Body of pancreas (tissue), 4 donors: Measurements from ENCODE around the gene SLC29A1. TPM values are rescaled to one million over a fixed set of nuclear protein-coding genes. Genes with fewer than 3 reads are reported as not detected.
A peak's percentile ranks its signal among the peaks of the same experiment; 100 is the strongest.
"Not testable (repeated sequence)": the region's sequence is repeated elsewhere in the genome, so short reads cannot be mapped to it uniquely, and the experiment has no call there.

ENCODE experiments used
- ATAC-seq: fragments of 150-250 bp; one replicate; pipeline ENCODE4 v1.9.1; 2016
- DNase-seq, 4 donors: peaks; one replicate each; pipeline ENCODE4 v3.0.0-alpha.2; 2019
- H3K27ac ChIP-seq, 4 donors: fragments of 200-600 bp; sonication (generic); 1 replicate in 3 of 4; 2 replicates in 1 of 4; pipeline versions ENCODE4 v1.5.1 to v1.6.1; 2016 to 2019; ENCODE audit warnings: mild to moderate bottlenecking in 1 of 4, mixed read lengths in 1 of 4, moderate library complexity in 1 of 4
- H3K27me3 ChIP-seq, 2 donors: fragments of 200-600 bp; sonication (generic); one replicate each; pipeline ENCODE4 v1.6.0; 2016; ENCODE audit warnings: mild to moderate bottlenecking in 1 of 2
- H3K36me3 ChIP-seq, 2 donors: fragments of 200-600 bp; sonication (generic); replicated peaks in 1 of 2; 2 replicates each; pipeline ENCODE4 v1.5.1; 2016; ENCODE audit warnings: low read depth in 2 of 2; ENCODE audit not compliant: insufficient read depth in 1 of 2
- H3K4me1 ChIP-seq: fragments of 200-600 bp; sonication (generic); one replicate; pipeline ENCODE4 v1.6.0; 2016
- H3K4me3 ChIP-seq, 2 donors: fragments of 200-600 bp; sonication (generic); 1 replicate in 1 of 2; 2 replicates in 1 of 2; pipeline ENCODE4 v1.5.1; 2016 to 2019
- H3K9me3 ChIP-seq, 3 donors: fragments of 200-600 bp; sonication (generic); 1 replicate in 2 of 3; 2 replicates in 1 of 3; pipeline ENCODE4 v1.5.1; 2016
- POLR2A ChIP-seq, 3 donors: fragments of 450-650 bp; IDR thresholded peaks; one replicate each; pipeline ENCODE4 v1.6.1; 2016; ENCODE audit warnings: antibody characterized with exemption in 3 of 3, mild to moderate bottlenecking in 2 of 3
- WGBS, 2 donors: methylation state at CpG; one replicate each; pipeline ENCODE4 v1.1.5; 2017; 5-methylcytosine and 5-hydroxymethylcytosine counted together
- intact Hi-C: fragments of 100-400 bp; cut with DNase I; formaldehyde crosslinking; loops from one replicate; pipeline ENCODE4 v1.15.1; 2023
- total RNA-seq, 2 donors: library from RNA; depleted of rRNA; stranded (reverse); fragments of >200 nt; gene quantifications; one replicate each; pipeline ENCODE4 v1.1.0, GENCODE V29; 2016
- TF ChIP-seq, protein P1 (sequence below), 7 experiments: fragments of 450-650 bp in 4 of 7; fragments of 200-600 bp in 3 of 7; sonication (generic) in 3 of 7; IDR thresholded peaks; one replicate each; pipeline ENCODE4 v1.5.1; 2016 to 2019; ENCODE audit warnings: antibody characterized with exemption in 7 of 7

Gene SLC29A1
- total RNA-seq, 2 donors from 2014 or later, result 44.8 to 90.3 TPM

DNA sequence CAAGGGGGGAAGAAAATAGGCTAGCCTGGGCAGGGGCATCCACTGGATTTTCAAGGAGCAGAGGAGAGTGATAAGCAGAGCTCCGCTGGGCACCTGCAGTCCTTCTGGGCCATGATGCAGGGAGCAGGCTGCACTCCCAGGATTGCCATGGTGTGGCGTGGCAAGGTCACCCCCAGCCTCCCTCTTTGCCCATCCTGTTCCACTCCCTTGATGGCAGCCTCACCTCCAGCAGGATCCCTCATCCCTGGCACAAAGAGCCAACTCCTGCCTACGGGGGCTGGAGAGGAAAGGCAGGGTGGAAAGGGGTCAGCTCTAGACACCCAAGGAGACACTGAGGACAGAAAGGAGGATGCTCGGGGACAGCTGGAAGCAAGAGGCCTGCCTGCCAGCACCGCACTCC, 29.1 kb upstream of the SLC29A1 start:
- no peaks in the 10 kb centered on the region for H3K9me3 ChIP-seq
- no peaks in the 10 kb centered on the region for H3K4me1 ChIP-seq
- no peak overlapping the region for H3K27ac ChIP-seq
- ATAC-seq (no peak), DNase-seq (no peak)
- no peaks in the 10 kb centered on the region for H3K36me3 ChIP-seq
- intact Hi-C loops, result no loop called here
- WGBS, 2 donors, result 76 to 80% methylated on average over 5 of the region's 5 CpGs
- H3K27me3 ChIP-seq, result no peaks in the 10 kb centered on the region
- no peak overlapping the region for H3K4me3 ChIP-seq
- TF ChIP-seq, protein P1, sequence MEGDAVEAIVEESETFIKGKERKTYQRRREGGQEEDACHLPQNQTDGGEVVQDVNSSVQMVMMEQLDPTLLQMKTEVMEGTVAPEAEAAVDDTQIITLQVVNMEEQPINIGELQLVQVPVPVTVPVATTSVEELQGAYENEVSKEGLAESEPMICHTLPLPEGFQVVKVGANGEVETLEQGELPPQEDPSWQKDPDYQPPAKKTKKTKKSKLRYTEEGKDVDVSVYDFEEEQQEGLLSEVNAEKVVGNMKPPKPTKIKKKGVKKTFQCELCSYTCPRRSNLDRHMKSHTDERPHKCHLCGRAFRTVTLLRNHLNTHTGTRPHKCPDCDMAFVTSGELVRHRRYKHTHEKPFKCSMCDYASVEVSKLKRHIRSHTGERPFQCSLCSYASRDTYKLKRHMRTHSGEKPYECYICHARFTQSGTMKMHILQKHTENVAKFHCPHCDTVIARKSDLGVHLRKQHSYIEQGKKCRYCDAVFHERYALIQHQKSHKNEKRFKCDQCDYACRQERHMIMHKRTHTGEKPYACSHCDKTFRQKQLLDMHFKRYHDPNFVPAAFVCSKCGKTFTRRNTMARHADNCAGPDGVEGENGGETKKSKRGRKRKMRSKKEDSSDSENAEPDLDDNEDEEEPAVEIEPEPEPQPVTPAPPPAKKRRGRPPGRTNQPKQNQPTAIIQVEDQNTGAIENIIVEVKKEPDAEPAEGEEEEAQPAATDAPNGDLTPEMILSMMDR (IDR thresholded peaks at IDR 0.05), result no peak
- TF ChIP-seq POLR2A (IDR thresholded peaks at IDR 0.05), result no peak

DNA sequence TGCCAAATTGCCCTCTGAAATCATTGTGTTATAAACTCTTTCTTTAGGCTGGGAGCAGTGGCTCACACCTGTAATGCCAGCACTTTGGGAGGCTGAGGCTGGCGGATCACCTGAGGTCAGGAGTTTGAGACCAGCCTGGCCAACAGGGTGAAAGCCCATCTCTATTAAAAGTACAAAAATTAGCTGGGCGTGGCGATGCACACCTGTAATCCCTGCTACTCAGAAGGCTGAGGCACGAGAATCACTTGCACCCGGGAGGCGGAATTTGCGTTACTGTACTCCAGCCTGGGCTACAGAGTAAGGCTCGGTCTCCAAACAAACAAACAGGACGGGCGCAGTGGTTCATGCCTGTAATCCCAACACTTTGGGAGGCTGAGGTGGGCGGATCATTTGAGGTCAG, 27.0 kb upstream of the SLC29A1 start:
- DNase-seq, intact Hi-C loops, H3K9me3 ChIP-seq, ATAC-seq, H3K36me3 ChIP-seq, H3K4me1 ChIP-seq, H3K27me3 ChIP-seq, H3K27ac ChIP-seq, H3K4me3 ChIP-seq: not testable (repeated sequence)
- 92 to 95% methylated on average over 10 to 11 of the region's 11 CpGs for WGBS, 2 donors

DNA sequence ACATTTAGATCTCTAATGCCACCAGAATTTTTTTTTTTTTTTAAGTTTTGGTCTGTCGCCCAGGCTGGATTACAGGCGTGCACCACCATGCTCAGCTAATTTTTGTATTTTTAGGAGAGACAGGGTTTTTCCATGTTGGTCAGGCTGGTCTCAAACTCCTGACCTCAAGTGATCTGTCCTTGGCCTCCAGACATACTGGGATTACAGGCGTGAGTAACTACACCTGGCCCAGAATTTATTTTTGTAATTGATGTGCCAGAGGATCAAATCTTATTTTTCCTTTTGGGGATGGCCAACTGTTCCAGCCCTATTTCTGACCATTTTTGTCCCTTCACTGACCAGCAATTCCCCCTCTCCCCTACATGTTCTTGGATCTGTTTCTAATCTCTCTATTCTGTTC, 24.7 kb upstream of the SLC29A1 start:
- intact Hi-C loops, result no loop called here
- ATAC-seq (no peak), DNase-seq (no peak)
- Histone ChIP-seq H3K9me3 (no peaks in the 10 kb centered on the region), H3K27ac (no peak overlapping the region), H3K36me3 (no peaks in the 10 kb centered on the region), H3K4me3 (no peak overlapping the region), H3K4me1 (peaks cover 22% of the 10 kb centered on the region), H3K27me3 (no peaks in the 10 kb centered on the region)
- TF ChIP-seq, protein P1 (IDR thresholded peaks at IDR 0.05), result no peak
- TF ChIP-seq POLR2A (IDR thresholded peaks at IDR 0.05), result no peak
- WGBS, 2 donors, result 77 to 85% methylated on average over 3 of the region's 3 CpGs

DNA sequence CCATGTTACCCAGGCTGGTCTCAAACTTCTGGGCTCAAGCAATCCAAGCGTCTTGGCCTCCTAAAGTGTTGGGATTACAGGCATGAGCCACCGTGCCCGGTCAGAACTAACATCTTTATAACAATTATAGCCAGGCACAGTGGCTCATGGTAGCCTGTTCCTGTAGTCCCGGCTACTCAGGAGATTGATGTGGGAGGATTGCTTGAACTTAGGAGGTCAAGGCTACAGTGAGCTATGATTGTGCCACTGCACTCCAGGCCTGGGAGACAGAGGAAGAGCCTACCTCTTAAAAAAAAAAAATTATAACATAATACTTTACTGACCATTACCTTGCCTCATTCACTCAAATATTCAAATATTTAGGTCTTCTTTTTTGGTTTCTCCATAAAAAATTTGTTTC, 23.5 kb upstream of the SLC29A1 start:
- 72 to 95% methylated on average over 4 of the region's 4 CpGs for WGBS, 2 donors
- Histone ChIP-seq H3K36me3 (no peaks in the 10 kb centered on the region), H3K27ac (no peak overlapping the region), H3K27me3 (no peaks in the 10 kb centered on the region), H3K9me3 (no peaks in the 10 kb centered on the region), H3K4me3 (no peak overlapping the region), H3K4me1 (peaks cover 34% of the 10 kb centered on the region)
- intact Hi-C loops, result no loop called here
- TF ChIP-seq POLR2A (IDR thresholded peaks at IDR 0.05), result no peak
- TF ChIP-seq, protein P1 (IDR thresholded peaks at IDR 0.05), result no peak
- no peak for ATAC-seq
- no peak for DNase-seq

DNA sequence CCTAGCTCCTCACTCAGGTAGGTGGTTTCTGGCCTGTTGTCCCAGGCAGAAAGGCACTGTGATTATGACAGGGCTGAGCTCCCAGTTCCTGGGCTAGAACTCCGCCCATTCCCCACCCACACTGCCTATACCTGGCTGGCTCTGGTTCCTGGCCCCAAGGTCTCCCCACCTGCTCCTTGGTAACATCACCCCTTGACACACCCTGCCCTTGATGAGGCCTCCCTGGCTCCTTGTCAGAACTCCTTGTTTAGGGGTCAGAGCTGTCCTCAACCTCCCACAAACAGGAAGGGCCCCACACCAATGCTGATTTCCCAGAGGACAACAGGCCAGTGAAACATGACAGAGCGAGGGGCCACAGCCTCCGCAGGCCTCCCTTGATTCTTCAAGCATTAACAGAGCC, 22.2 kb upstream of the SLC29A1 start:
- 63 to 71% methylated on average over 1 to 3 of the region's 3 CpGs for WGBS, 2 donors
- peak overlapping the region in 1 of 4 donors; percentile 29 for H3K27ac ChIP-seq
- intact Hi-C loops, result no loop called here
- DNase-seq (peak; percentile 28 to 70 (median 50)), ATAC-seq (peak; percentile 47)
- H3K9me3 ChIP-seq, result no peaks in the 10 kb centered on the region
- TF ChIP-seq, protein P1 (IDR thresholded peaks at IDR 0.05), result no peak
- TF ChIP-seq POLR2A (IDR thresholded peaks at IDR 0.05), result no peak
- no peak overlapping the region for H3K4me3 ChIP-seq
- H3K4me1 ChIP-seq, result peaks cover 36% of the 10 kb centered on the region
- H3K27me3 ChIP-seq, result no peaks in the 10 kb centered on the region
- no peaks in the 10 kb centered on the region for H3K36me3 ChIP-seq
